ENCODE measurements around the gene FAM184A.
"Not testable (repeated sequence)": the region's sequence is repeated elsewhere in the genome, so short reads cannot be mapped to it uniquely, and the experiment has no call there.

FAM184A gene

GRCh38 chr6:119097815-119098361 is 19.4 kb upstream of the FAM184A start:
- not testable (repeated sequence) for DNase-seq

GRCh38 chr6:119096721-119097565 is 18.5 kb upstream of the FAM184A start:
- DNase-seq = no peak

- DNase-seq = no peak
Observed at GRCh38 chr6:119090256-119090655, 11.8 kb upstream of the FAM184A start.

GRCh38 chr6:119084784-119085183 is 6.3 kb upstream of the FAM184A start:
- DNase-seq = no peak

GRCh38 chr6:119083007-119083406 is 4.5 kb upstream of the FAM184A start:
- DNase-seq = no peak

- DNase-seq = no peak
Observed at GRCh38 chr6:119079283-119079809, 882 bp upstream of the FAM184A start.

- DNase-seq = no peak
Observed at GRCh38 chr6:119077643-119078375, 655 bp downstream of the FAM184A start.

- DNase-seq = no peak
Observed at GRCh38 chr6:119077391-119077642, 1.1 kb downstream of the FAM184A start.

- DNase-seq = no peak
Observed at GRCh38 chr6:119076576-119077390, 1.7 kb downstream of the FAM184A start.

GRCh38 chr6:119076173-119076572 is 2.3 kb downstream of the FAM184A start:
- DNase-seq = no peak

- DNase-seq = no peak
Observed at GRCh38 chr6:119075200-119075981, 3.1 kb downstream of the FAM184A start.

GRCh38 chr6:119073307-119074051 is 5.0 kb downstream of the FAM184A start:
- no peak for DNase-seq

GRCh38 chr6:119071576-119071975 is 6.9 kb downstream of the FAM184A start:
- DNase-seq = no peak

GRCh38 chr6:119067091-119067490 is 11.4 kb downstream of the FAM184A start:
- no peak for DNase-seq

GRCh38 chr6:119066517-119066916 is 11.9 kb downstream of the FAM184A start:
- no peak for DNase-seq

GRCh38 chr6:119065955-119066354 is 12.5 kb downstream of the FAM184A start:
- DNase-seq = no peak

- DNase-seq = no peak
Observed at GRCh38 chr6:119065382-119065781, 13.1 kb downstream of the FAM184A start.

GRCh38 chr6:119063491-119063890 is 15.0 kb downstream of the FAM184A start:
- no peak for DNase-seq

GRCh38 chr6:119061215-119061614 is 17.2 kb downstream of the FAM184A start:
- DNase-seq = no peak

- no peak for DNase-seq
Observed at GRCh38 chr6:119060255-119060907, 18.1 kb downstream of the FAM184A start.

- DNase-seq = no peak
Observed at GRCh38 chr6:119055069-119055468, 23.4 kb downstream of the FAM184A start.
